ENCODE results near the gene MAD2L1BP.

MAD2L1BP gene

DNA sequence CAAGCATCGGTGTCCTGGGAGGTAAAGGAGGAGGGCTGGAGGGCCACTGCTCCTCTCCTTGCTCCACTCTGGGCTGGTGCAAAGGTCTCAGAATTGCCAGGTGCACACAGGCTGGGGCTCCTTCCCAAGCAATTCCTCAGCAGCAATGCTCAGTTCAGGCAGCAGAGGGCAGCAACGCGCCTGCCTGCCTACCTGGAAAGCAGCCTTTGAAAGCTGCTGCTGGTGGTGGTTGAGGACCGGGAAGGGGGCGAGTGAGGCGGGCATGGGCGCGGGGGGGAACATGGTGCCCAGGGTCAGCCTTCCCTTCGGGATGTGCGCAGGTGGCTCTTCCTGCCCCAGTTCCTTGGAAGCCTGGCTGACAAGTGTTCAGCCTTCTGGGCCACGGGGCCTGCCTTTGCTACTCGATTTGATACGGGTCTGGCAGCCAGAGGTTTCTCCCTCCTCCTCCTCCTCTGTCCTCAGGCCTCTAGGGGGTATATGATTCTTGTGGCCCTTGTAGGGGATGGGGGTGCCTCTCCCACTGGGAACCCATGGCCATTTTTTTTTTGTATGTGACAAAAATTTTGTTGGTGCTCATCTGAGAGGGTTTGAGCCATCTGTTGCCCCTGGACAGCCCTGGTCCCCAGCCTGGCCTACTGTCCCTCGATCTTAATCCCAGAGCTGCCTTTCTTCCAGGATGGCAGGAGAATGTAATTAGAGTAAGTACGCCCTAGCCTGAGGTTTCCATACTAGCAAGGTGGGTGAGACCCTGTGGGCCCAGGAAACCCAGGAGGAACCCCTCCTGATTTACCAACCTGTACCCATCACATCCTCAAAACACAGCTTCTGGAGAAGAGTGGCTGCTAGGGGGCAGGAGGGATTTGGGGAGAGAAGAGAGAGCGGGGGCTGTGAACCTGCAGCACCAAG, 31.9 kb downstream of the MAD2L1BP start:
- peak; percentile 86 for DNase-seq

DNA sequence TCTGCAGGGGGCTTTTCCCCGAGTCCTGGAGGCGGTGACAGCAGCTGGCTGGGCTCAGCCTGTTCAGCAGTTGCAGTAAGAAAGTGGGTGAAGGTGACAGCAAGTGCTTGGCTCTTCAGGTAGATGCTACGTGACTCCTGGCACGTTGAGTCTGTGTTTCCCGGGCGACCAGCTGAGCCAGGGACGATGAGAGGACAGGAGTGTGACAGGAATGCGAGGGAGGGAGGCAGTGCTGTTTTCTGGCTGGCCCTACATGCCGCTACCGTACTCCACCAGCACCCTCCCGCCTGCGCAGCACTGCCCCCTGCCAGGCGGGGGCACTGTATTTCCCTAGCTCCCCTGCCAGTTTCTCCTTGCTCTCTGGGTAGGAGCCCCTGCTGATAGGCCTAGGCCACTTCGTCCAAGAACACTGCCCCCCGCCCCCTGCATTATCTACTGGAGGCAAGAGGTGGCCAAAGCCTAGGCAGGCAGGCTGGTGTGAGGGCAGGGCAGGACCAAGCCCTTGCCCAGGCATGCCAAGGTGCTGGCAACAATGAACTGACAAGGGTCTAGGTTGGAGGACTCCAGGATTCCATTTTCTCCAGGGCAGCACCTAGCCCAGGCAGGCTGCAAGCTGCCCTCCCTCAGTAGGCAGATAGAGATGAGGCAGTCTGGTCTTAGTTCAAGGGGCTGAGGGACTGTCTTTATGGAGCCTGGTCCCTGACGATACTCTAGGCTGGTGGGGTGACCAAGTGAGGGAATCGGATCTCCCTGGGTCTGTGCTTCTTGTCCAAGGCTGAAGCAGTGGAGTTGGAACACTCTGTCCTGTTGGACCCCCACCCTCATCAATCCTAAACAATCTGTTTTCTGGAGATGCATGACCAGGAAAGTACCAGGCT, 32.8 kb downstream of the MAD2L1BP start:
- DNase-seq = peak; percentile 39

DNA sequence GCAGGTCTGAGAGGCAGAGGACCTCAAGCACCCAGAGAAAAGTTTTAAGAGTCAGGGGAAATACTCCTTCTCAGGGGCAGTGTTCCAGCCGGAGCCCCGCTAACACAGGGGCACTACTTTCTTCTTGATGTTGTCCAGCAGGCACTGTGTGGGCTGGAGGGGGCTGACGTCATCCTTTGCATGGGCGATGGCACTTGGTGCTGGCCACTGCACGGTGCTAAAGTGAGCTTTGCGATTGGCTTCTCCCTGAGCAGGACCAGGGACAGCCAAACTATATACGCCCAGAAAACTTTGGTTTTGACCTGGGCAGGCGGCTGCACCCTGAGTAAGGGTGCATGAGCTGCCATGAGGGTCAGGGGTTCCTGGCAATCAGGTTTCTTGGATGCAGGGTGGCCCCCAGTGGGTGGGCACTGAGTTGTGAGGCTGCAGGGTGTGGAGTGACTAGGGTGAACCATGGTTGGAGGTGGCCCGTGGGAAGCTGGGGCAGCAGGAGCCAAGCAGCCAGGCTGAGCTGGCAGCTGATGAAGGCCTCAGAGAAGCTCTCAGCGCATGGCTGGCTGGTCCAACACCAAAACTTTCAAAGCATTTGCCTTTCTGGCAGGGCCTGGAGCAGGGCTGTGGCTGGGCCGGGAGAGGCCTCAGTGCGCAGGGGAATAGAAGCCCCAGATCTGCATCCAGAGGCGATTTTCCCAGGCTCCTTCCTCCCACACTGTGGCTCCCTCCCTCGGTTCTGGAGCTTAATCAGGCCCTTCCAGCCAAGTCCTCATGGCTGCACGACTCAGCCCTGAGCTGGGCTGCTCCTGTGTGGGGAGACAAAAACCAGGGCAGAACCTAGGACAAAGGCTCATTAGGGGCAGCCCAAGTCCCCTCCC, 33.6 kb downstream of the MAD2L1BP start:
- DNase-seq = no peak

DNA sequence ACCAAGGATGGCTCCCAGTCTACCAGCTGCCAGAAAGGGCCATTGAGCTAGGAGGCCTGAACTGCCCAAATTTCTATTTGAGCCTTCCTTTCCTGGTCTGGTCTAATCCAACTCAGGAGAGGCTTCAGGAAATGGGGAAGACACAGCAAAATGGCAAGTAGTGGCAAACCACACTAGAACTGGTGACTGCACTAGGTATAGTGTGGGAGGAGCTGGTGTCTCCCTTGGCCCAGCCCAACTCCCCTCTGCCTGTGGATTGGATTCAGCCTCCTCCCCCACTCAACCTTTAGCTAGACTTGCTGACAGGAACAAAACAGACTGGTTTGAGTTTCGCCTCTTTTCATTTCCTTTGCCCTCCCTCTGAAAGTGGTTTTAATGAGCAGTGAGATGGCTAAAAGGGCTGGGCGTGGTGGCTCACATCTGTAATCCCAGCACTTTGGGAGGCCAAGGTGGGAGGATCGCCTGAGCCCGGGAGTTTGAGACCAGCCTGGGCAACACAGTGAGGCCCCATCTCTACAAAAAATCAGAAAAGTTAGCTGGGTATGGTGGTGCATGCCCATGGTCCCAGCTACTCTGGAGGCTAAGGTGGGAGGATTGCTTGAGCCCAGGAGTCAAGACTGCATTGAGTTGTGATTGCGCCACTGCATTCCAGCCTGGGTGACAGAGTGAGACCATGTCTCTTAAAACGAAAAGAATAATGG, 34.4 kb downstream of the MAD2L1BP start:
- DNase-seq = peak; percentile 15

DNA sequence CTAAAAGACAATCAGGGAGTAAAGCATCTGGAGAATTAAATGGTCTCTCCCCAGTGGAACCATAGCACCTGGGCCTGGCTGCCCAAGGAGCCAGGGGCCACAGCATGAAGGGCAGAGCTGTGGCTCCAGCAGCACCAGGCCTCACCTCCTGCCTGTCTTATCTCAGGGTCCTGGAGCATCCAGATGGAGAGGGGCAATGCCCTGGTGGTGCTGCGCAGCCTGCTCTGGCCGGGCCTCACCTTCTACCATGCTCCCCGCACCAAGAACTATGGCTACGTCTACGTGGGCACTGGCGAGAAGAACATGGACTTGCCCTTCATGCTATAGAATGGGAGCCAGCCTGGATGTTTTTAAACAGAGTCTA, 35.0 kb downstream of the MAD2L1BP start:
- no peak for DNase-seq

DNA sequence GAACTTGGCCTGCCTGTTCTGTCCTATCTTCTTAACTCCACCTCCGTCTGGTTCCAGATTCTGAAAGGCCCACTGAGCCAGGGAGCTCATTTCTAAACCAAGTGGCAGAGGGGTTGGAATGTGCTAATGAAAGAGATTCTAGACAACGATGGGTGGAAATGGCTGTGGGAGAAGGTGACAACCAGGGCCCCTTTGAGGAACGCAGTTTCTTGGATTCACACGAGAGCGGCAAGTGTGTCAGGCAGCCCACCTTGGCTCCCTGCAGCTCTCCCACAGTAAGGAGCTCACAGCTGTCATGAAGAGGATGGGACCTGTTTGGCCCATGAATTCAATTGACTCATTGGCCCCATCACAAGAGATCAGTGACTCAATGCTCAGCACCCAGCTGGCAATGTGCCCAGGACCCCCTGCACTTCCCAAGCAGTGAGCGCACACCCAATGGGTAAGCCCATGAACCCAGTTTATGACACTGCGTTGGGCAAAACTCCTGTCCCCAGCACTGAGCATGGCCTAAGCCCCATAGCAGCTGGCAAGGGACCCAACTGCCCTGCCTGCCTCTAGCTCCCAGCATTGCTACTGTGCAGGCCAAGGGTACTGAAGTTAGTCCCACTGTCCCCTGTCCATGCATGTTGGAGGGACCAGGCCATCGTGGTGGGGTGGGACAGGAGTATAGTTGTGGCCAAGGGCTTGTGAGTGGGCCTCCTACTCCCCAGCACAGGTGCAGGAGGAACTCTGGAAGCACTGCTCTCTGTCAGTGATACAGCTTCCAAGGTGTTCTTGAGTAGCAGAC, 35.6 kb downstream of the MAD2L1BP start:
- no peak for DNase-seq

DNA sequence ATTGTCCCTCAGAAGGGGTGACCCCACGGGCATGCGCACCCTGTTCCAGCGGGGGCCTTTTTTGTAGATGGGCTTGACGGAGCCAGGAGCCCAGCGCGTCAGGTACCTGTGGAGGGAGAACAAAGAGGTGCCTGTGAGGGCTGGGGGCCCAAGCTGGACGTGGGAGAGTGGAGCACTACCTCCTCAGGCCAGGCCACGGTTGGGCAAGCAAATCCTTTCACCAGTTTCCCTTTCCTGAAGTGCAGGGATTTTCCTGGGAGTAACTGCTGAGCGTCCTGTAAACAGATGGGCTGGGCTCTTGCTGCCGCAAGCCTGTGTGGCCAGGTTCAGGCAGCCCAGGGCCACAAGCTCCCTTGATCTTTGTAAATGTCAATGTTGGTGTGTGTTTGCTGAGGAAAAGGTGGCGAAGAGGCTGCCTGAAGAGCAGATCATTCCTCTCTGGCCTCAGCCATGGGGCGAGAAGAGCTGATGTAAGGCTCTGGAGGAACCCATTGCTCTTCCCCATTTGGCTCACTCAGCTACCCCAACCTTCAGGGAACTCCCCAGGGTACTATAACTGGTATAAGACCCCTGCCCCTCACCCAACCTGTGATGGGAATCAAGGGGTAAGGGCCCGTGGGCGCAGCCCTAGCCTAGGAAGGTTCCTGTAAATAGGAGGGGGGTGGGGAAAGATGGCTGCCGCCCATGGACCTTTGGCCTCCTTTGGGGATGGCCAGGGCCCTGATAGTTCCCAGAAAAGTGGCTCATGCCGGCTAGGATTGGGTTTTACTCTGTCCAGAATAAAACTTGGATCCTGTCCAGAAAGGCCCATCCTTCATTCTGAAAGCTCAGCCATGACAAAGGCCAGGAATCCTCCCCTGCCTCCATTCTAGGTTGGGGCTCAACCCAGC, 36.4 kb downstream of the MAD2L1BP start:
- no peak for DNase-seq

DNA sequence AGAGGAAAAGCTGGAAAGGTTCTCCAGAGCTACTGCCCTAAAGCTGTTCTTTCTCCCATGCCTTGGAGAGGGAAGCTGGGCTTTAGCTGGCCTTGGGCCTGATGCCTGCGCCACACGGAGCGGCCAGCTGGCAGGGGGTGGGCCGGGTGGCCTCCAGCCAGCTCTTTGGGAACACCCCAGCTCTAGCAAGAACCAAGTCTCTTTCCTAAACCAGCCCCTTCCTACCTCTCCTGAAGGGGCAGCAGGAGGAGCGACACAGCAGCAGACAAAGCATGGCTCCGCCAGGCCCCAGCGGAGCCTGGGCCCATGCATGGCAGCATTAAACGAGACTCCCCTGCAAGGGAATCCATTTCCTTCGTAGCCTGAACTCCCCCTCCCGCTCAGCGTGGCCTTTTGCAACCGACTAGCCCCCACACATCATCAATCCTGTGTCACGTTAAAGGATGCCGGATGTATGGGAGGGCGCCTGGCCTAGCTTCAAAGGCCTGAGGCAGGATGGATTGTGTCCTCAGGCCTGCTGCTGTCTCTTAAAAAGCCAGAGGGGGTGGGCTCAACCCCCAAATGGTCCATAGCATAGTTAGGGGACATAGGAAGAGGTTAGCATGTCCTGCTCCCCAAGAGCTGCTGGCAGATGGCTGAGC, 37.9 kb downstream of the MAD2L1BP start:
- DNase-seq = no peak

DNA sequence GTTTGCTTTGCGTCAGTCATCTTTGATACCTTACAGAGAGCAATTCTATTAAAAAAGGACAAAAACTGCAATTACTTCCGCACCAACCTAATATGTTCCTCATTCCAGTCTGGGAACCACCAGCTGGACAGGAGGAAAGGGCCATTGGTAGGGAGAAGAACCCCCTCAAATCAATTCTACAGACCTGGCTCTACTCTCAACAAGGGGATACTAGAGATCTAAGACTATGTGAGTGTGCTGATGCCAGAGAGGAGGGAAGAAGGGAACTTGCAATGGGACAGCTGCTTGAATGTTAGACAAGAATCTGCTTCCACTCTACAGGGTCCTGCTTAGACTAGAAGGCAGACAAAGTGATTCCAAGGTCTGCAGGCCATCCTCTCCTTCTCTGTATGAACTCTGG, 38.7 kb downstream of the MAD2L1BP start:
- no peak for DNase-seq

DNA sequence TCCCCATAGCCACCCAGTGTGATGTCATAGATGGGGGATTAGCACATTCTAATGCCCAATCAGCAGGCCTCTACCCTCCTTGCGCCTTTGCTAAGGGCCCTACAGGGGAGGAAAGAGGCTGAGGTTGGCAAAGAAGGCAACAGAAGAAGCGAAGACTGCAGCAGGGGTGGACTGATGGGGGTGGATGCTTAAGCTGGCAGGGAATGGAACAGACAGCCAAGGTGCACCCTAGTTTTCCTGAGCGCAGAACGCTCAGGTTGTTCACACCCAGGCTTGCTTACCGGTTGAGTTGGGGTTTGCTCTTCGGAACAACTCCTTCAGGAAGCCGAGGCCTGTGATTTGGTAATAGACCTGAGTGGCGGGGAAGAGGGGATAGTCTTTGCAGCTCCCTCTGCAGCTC, 39.3 kb downstream of the MAD2L1BP start:
- no peak for DNase-seq

DNA sequence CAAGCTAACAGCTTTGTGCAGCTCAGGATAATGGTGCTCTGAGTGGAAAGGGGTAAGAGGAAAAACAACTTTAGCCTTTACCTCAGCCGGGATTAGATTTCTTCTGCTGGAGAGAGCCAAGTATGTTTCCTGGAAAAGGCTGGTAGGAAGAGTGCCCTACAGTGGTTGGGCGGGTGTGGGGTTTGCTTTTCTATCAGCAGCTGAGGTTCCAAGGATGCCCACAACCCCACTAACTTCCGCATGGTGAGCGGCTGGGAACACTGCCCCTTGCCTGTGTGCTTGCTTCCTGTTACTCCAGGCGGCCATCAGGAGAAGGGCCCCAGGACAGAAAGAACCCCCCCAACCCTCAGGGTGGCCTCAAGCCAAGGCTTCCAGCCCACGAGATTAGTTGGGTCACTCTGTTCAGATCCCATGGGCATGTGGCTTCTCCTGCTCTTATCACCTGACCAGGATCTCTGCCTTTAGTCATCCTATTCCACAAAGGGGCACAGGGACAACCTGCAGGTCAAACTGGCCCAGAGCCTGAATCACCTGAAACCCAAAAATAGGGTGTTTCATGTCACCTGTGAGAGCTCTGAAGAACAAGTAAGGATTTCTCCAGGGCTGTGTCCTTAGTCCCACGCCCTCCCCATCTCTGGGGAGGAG, 41.4 kb downstream of the MAD2L1BP start:
- DNase-seq = no peak

DNA sequence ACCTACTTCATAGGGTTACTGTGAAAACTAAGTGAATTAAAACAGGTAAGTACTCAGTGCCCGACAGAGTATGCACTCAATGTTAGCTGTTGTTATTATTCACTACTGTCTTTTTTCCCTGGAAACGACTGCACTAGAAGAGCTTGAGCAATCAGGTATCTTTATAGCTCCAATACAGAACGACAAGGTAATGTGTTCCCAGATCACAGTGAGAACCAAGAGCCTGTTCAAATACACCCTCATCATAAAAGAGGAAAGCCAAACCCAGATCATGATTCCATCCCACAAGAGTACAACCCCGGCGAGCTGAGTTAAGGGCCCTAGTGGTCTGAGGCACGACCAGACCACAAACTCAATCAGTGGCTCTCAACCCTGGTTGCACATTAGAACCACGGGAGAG, 42.1 kb downstream of the MAD2L1BP start:
- DNase-seq = no peak

DNA sequence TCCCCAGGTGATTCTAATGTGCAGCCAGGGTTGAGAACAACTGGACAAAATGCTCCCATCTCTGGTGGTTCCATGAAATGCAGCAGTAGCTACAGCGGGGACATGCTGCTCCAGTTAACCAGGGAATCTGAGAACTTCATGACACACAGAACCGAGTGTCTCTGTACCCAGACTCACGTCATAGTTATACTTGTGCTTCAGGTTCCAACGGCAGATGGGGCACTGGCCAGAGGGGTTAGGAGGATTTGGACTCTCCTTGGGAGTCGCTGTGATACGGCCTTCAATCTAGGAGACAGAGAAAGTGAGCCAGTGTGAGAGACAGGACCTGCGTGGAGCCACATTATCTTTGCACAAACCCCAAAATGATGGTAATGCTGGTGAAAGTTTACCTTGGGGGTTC, 42.7 kb downstream of the MAD2L1BP start:
- DNase-seq = no peak

DNA sequence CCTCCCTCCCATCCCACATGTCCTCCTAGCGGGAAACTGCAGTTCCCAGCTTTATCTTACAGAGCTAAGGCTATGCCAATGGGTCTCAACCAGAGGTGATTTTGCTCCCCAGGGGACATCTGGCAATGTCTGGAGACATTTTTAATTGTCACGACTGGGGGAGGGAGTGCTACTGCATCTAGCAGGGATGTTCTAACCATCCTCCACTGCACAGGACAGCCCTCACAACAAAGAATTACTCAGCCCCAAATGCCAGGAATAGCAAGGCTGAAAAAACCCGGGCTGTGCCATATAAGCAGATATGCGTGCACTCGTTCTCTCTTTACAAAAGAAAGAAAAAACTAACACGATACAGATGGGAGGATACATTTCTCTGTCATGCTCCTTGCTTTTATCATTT, 43.4 kb downstream of the MAD2L1BP start:
- DNase-seq = no peak

DNA sequence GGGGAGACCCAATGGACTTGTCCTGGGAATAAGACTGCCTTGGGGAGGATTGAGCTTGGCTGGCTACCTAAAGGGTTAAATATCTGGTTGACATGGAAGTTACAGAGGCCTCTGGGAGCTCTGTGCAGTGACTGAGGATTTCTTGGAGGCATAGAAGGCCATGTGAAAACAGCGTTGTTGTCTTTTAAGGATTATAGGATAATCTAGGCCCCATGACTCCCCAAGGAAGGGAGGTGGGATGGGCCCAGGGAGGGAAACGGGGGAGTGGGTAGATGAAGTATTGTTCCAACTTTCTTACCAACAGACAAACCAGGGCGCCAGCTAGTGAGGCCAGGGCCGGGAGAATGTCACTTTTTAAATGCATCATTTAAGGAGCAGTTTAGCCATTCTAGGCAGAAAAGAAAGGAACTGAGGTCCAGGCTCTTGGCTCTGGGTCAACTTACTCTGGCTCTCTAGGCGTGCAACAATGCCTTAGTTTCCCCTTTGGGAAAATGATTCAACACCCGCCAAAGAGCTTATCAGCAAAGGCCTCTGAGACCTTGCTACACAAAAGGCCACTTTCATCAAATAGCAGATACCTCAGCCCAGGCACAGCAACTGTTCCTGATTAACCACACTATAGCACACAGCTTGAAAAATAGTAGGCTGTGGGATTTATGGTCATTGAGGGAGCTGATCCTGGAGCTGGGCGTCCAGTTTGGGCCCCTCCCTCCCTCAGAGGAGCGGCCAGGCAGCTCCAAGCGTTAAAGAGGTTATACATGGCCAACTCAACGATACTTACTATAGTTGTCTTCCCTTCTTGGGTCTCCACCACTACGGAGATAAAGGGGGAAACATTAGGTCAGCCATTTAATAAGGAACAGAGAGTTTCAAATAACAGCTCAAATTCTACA, 44.9 kb downstream of the MAD2L1BP start:
- no peak for DNase-seq

DNA sequence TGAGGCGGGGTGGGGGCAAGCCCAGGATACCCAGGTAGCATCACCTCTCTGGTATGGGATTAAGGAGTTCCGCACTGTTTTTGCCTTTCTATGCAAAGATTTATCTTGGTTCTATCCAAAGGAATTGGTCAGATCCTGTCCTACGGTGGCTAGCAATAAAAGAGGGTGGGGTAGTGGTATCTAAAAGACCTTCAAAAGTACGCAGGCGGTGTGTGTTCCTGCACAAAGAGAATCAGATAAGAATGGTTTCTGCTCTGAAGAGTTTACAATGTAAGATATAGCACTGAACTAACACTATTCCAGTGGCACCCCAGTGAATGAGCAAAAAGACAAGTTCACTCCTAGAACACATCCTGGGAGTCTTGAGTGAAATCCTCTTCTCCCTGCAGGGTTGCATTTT, 45.7 kb downstream of the MAD2L1BP start:
- DNase-seq = no peak

DNA sequence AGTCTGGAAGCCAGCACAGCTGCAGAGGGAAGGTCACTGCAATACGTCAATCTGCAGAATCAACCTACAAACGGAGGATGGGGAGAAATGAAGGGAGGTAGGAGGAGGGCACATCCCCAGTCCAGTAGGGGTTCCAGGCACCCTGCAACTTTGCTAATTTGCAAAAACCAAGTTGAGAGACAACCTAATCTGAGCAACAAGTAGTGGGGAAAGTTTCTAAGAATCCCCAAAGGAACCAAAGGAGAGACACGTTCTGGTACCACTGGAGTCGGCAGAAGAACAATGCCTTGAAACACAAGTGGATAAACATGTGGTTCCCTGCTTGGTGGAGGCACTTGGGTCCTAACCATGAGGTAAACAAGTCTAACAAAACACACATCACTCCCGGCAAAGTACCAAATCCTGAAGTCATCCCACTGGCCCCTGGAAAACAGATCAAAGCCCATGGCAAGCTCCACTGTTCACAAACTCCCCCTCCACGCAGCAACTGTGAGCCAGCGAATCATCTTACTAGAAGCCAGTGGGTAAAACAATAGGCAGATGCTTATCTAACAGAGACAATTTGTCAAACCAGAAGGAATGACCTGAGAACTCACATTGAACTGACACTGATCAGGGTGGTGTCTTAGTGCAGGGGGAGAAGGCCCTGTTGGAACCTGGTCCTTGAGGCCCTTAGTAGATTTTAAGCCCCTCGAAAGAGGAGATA, 47.2 kb downstream of the MAD2L1BP start:
- no peak for DNase-seq

Measured in activated naive CD4-positive, alpha-beta T cell treated with Interleukin-2 at 50 U/mL for 16 hours (primary cell).